ENCODE results near the gene CELF2. TPM values are rescaled to one million over a fixed set of nuclear protein-coding genes. Genes with fewer than 3 reads are reported as not detected.

Gene CELF2
- total RNA-seq, 1 donor from 2014 or later = 54.3 TPM

DNA sequence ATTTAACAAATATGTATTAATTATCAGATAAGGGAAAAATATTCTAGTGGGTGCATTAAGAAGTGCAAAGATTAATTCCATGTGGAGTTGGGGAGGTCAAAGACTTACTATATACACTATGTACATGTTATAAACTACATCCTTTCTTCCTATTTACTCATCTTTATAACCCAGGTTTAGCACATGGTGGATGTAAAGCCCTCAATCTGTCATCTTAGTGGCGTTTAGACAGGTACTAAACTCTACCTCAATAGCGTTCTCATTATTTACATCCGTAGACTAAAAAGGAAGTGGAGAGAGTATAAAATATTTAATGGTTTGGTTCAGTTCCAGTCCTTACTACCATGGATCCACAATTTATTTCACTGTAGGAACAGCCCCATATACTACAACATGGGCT, 14.8 kb upstream of the CELF2 start:
- intact Hi-C loops (cut with DNase I) = no loop called here

GRCh38 chr10:11003679-11004078, 14.0 kb upstream of the CELF2 start:
- Histone ChIP-seq H3K27ac (no peak overlapping the region), H3K36me3 (no peaks in the 10 kb centered on the region), H3K4me1 (no peaks in the 10 kb centered on the region), H3K4me3 (no peak overlapping the region), H3K9me3 (no peaks in the 10 kb centered on the region), H3K27me3 (no peaks in the 10 kb centered on the region)
- TF ChIP-seq CTCF (IDR thresholded peaks at IDR 0.05) (no peak), POLR2A (IDR thresholded peaks at IDR 0.05) (no peak), POLR2AphosphoS5 (IDR thresholded peaks at IDR 0.05; ENCODE audit: insufficient read depth in 1 of 2, low read depth in 1 of 2) (no peak)
- DNase-seq (ENCODE audit: extremely low spot score in 2 of 2) = no peak
- intact Hi-C loops (cut with DNase I) = no loop called here

More for the DNA sequence above, 14.8 kb upstream of the CELF2 start:
- no peaks in the 10 kb centered on the region for H3K4me1 ChIP-seq
- TF ChIP-seq POLR2AphosphoS5 (IDR thresholded peaks at IDR 0.05; ENCODE audit: insufficient read depth in 1 of 2, low read depth in 1 of 2) (no peak), CTCF (IDR thresholded peaks at IDR 0.05) (no peak), POLR2A (IDR thresholded peaks at IDR 0.05) (no peak)
- no peaks in the 10 kb centered on the region for H3K27me3 ChIP-seq
- no peak overlapping the region for H3K27ac ChIP-seq
- H3K4me3 ChIP-seq = no peak overlapping the region
- DNase-seq (ENCODE audit: extremely low spot score in 2 of 2) = no peak
- H3K36me3 ChIP-seq = no peaks in the 10 kb centered on the region
- H3K9me3 ChIP-seq = no peaks in the 10 kb centered on the region

DNA sequence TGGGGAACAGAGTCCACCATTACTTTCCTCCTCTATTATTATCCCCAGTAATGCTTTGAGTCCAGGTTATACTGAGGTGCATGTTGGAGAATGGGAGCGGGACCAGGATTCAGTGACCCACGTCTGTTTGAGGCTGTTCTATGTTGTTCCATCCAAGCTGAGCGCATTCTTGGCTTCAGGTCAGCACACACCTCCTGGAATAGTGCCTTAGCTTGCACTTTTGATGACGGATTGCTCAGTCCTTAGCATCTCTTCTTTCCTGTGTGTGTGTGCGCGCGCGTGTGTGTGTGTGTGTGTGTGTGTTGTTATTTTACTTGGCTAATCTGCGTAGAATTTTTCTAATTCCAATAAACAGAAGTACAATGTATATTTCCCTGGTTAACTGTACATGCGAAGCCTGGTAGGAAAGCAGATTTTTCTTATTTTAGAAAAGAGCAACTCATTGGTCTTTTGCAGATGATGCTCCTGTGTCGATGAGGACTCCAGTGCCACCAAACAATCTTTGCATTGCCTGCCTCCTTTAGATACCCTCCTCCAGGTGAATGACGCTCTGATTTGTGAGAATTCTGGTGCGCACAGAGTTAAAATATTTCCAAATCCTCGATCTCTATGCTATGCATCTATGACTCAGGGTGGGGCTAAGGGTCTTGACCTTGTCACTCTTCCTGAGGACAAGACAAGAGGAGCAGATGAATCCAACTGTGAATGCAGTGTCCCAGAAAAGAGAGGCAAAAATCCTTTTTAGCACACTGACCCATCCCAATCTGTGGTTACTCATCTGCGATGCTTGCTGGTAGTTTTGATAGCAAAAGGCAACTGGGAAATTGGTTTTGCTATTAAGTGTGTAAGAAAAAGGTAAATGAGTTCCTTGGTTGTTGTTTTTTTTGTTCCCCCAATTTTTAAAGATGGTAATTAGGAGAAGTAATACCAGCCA, 13.3 kb upstream of the CELF2 start:
- intact Hi-C loops (cut with DNase I) = no loop called here
- Histone ChIP-seq H3K4me1 (no peaks in the 10 kb centered on the region), H3K27ac (no peak overlapping the region), H3K36me3 (no peaks in the 10 kb centered on the region), H3K9me3 (no peaks in the 10 kb centered on the region), H3K4me3 (no peak overlapping the region), H3K27me3 (no peaks in the 10 kb centered on the region)
- TF ChIP-seq POLR2A (IDR thresholded peaks at IDR 0.05) (no peak), POLR2AphosphoS5 (IDR thresholded peaks at IDR 0.05; ENCODE audit: insufficient read depth in 1 of 2, low read depth in 1 of 2) (no peak), CTCF (IDR thresholded peaks at IDR 0.05) (no peak)
- DNase-seq (ENCODE audit: extremely low spot score in 2 of 2) = no peak

- intact Hi-C loops (cut with DNase I) = no loop called here
- no peak overlapping the region for H3K27ac ChIP-seq
- no peak for DNase-seq (ENCODE audit: extremely low spot score in 2 of 2)
- no peaks in the 10 kb centered on the region for H3K36me3 ChIP-seq
- TF ChIP-seq POLR2A (IDR thresholded peaks at IDR 0.05) = no peak
- TF ChIP-seq POLR2AphosphoS5 (IDR thresholded peaks at IDR 0.05; ENCODE audit: insufficient read depth in 1 of 2, low read depth in 1 of 2) = no peak
- H3K4me3 ChIP-seq = no peak overlapping the region
- H3K9me3 ChIP-seq = no peaks in the 10 kb centered on the region
- H3K27me3 ChIP-seq = no peaks in the 10 kb centered on the region
- H3K4me1 ChIP-seq = no peaks in the 10 kb centered on the region
Observed at GRCh38 chr10:11005725-11006427, 11.8 kb upstream of the CELF2 start.

GRCh38 chr10:11006428-11006825, 11.2 kb upstream of the CELF2 start:
- intact Hi-C loops (cut with DNase I) = no loop called here
- no peak for DNase-seq (ENCODE audit: extremely low spot score in 2 of 2)
- H3K4me3 ChIP-seq = no peak overlapping the region
- no peak overlapping the region for H3K27ac ChIP-seq
- no peaks in the 10 kb centered on the region for H3K27me3 ChIP-seq
- TF ChIP-seq POLR2A (IDR thresholded peaks at IDR 0.05) (no peak), CTCF (IDR thresholded peaks at IDR 0.05) (no peak), POLR2AphosphoS5 (IDR thresholded peaks at IDR 0.05; ENCODE audit: insufficient read depth in 1 of 2, low read depth in 1 of 2) (no peak)
- no peaks in the 10 kb centered on the region for H3K4me1 ChIP-seq
- H3K9me3 ChIP-seq = no peaks in the 10 kb centered on the region
- no peaks in the 10 kb centered on the region for H3K36me3 ChIP-seq

Measured in vagina (tissue), 2 donors.